ENCODE measurements around the gene CSNK1D. TPM values are rescaled to one million over a fixed set of nuclear protein-coding genes. Genes with fewer than 3 reads are reported as not detected.

CSNK1D gene
- total and polyA plus RNA-seq, 4 donors: 72.7 to 160 (median 123) TPM

- DNase-seq (peak; percentile 71 to 76 (median 73)), ATAC-seq (ENCODE audit: insufficient read depth, low FRiP score) (peak; percentile 84)
- Histone ChIP-seq H3K9me3 (ENCODE audit: control insufficient read depth in 4 of 4, insufficient read depth in 3 of 4, low read length in 3 of 4) (no peaks in the 10 kb centered on the region), H3K27ac (ENCODE audit: low read depth in 1 of 2, low read length in 1 of 2) (peak overlapping the region; percentile 14 to 85), H3K4me1 (ENCODE audit: control insufficient read depth in 5 of 5, insufficient read depth in 5 of 5, low read length in 5 of 5) (peaks cover 0 to 4% (median 0%) of the 10 kb centered on the region in 5 donors), H3K27me3 (ENCODE audit: control insufficient read depth in 3 of 3, insufficient read depth in 3 of 3, low read length in 2 of 3) (no peaks in the 10 kb centered on the region), H3K4me3 (no peak overlapping the region), H3K9ac (ENCODE audit: insufficient read depth in 1 of 2, low read length in 2 of 2) (no peak overlapping the region), H3K36me3 (ENCODE audit: control insufficient read depth in 4 of 4, insufficient read depth in 4 of 4, low read length in 4 of 4) (peaks cover 0 to 7% (median 3%) of the 10 kb centered on the region in 4 donors)
- WGBS, 2 donors: 16 to 19% methylated on average over 21 of the region's 21 CpGs
- TF ChIP-seq CTCF (IDR thresholded peaks at IDR 0.05; ENCODE audit: control extremely low read depth, extremely low read depth): peak; percentile 64
Measured at GRCh38 chr17:82205720-82206508, 67.6 kb downstream of the CSNK1D start.

- no peak for TF ChIP-seq CTCF (IDR thresholded peaks at IDR 0.05; ENCODE audit: control extremely low read depth, extremely low read depth)
- whole genome bisulfite sequencing, 2 donors: 72 to 75% methylated on average over 25 of the region's 25 CpGs
- no peak for ATAC-seq (ENCODE audit: insufficient read depth, low FRiP score)
- Histone ChIP-seq H3K4me3 (no peak overlapping the region), H3K9ac (ENCODE audit: insufficient read depth in 1 of 2, low read length in 2 of 2) (no peak overlapping the region), H3K27ac (ENCODE audit: low read depth in 1 of 2, low read length in 1 of 2) (no peak overlapping the region), H3K27me3 (ENCODE audit: control insufficient read depth in 3 of 3, insufficient read depth in 3 of 3, low read length in 2 of 3) (no peaks in the 10 kb centered on the region), H3K9me3 (ENCODE audit: control insufficient read depth in 4 of 4, insufficient read depth in 3 of 4, low read length in 3 of 4) (no peaks in the 10 kb centered on the region), H3K4me1 (ENCODE audit: control insufficient read depth in 5 of 5, insufficient read depth in 5 of 5, low read length in 5 of 5) (peaks cover 0 to 4% (median 0%) of the 10 kb centered on the region in 5 donors), H3K36me3 (ENCODE audit: control insufficient read depth in 4 of 4, insufficient read depth in 4 of 4, low read length in 4 of 4) (peaks cover 0 to 9% (median 5%) of the 10 kb centered on the region in 4 donors)
- DNase-seq: no peak
Measured at GRCh38 chr17:82204831-82205719, 68.4 kb downstream of the CSNK1D start.

GRCh38 chr17:82203920-82204319 is 69.6 kb downstream of the CSNK1D start:
- WGBS, 2 donors: 90 to 91% methylated on average over 16 to 19 of the region's 19 CpGs
- no peak for TF ChIP-seq CTCF (IDR thresholded peaks at IDR 0.05; ENCODE audit: control extremely low read depth, extremely low read depth)

More at GRCh38 chr17:82203920-82204319, 69.6 kb downstream of the CSNK1D start:
- no peak overlapping the region for H3K9ac ChIP-seq (ENCODE audit: insufficient read depth in 1 of 2, low read length in 2 of 2)
- H3K36me3 ChIP-seq (ENCODE audit: control insufficient read depth in 4 of 4, insufficient read depth in 4 of 4, low read length in 4 of 4): peaks cover 0 to 14% (median 10%) of the 10 kb centered on the region in 4 donors
- DNase-seq: no peak
- H3K4me1 ChIP-seq (ENCODE audit: control insufficient read depth in 5 of 5, insufficient read depth in 5 of 5, low read length in 5 of 5): peaks cover 0 to 4% (median 0%) of the 10 kb centered on the region in 5 donors
- H3K4me3 ChIP-seq: no peak overlapping the region
- no peaks in the 10 kb centered on the region for H3K27me3 ChIP-seq (ENCODE audit: control insufficient read depth in 3 of 3, insufficient read depth in 3 of 3, low read length in 2 of 3)
- H3K27ac ChIP-seq (ENCODE audit: low read depth in 1 of 2, low read length in 1 of 2): no peak overlapping the region
- H3K9me3 ChIP-seq (ENCODE audit: control insufficient read depth in 4 of 4, insufficient read depth in 3 of 4, low read length in 3 of 4): no peaks in the 10 kb centered on the region
- no peak for ATAC-seq (ENCODE audit: insufficient read depth, low FRiP score)
